ENCODE data around the gene G3BP1.

- TF ChIP-seq, protein P1, sequence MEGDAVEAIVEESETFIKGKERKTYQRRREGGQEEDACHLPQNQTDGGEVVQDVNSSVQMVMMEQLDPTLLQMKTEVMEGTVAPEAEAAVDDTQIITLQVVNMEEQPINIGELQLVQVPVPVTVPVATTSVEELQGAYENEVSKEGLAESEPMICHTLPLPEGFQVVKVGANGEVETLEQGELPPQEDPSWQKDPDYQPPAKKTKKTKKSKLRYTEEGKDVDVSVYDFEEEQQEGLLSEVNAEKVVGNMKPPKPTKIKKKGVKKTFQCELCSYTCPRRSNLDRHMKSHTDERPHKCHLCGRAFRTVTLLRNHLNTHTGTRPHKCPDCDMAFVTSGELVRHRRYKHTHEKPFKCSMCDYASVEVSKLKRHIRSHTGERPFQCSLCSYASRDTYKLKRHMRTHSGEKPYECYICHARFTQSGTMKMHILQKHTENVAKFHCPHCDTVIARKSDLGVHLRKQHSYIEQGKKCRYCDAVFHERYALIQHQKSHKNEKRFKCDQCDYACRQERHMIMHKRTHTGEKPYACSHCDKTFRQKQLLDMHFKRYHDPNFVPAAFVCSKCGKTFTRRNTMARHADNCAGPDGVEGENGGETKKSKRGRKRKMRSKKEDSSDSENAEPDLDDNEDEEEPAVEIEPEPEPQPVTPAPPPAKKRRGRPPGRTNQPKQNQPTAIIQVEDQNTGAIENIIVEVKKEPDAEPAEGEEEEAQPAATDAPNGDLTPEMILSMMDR (IDR thresholded peaks at IDR 0.05) = no peak
- no peak for TF ChIP-seq POLR2AphosphoS5 (IDR thresholded peaks at IDR 0.05)
Observed at GRCh38 chr5:151751593-151751992, 20.2 kb upstream of the G3BP1 start.
